Prostate gland (tissue), 2 donors: ENCODE data around the gene HECW1.

Experiments used
- CTCF ChIP-seq, 4 experiments: fragments of 200-600 bp in 2 of 4; fragments of 450-650 bp in 2 of 4; sonication (generic) in 2 of 4; IDR thresholded peaks; 1 replicate in 3 of 4; 2 replicates in 1 of 4; pipeline ENCODE4 v1.5.1; 2016 to 2019; ENCODE audit warnings: antibody characterized with exemption in 4 of 4, mild to moderate bottlenecking in 2 of 4, moderate library complexity in 2 of 4
- POLR2A ChIP-seq: fragments of 450-650 bp; IDR thresholded peaks from one replicate; pipeline ENCODE4 v1.6.1; 2016; ENCODE audit warnings: antibody characterized with exemption, mild to moderate bottlenecking

- TF ChIP-seq POLR2A (no peak), CTCF (IDR thresholded peaks at IDR 0.05) (no peak)
Measured at GRCh38 chr7:43113622-43114457, 1.4 kb downstream of the HECW1 start.
